Cardiac septum (tissue), 1 donor: ENCODE measurements around the gene HPS1. TPM values are rescaled to one million over a fixed set of nuclear protein-coding genes. Genes with fewer than 3 reads are reported as not detected.
A peak's percentile ranks its signal among the peaks of the same experiment; 100 is the strongest.

Experiments
- DNase-seq: peaks from one replicate; pipeline ENCODE4 v3.0.0-alpha.2; 2020; ENCODE audit warnings: low spot score
- intact Hi-C: fragments of 100-400 bp; cut with DNase I; formaldehyde crosslinking; loops from one replicate; pipeline ENCODE4 v1.14.0; 2022
- microRNA-seq: library from miRNA; unstranded; fragments of <30 nt; microRNA quantifications from one replicate; pipeline ENCODE4 v1.2.0, GENCODE V29; 2020
- total RNA-seq: library from RNA; stranded (reverse); fragmentation: NEBNext Ultra II Directional; extraction: Animal tissue kit (Norgen Biotek cat#: 25700); gene quantifications from one replicate; pipeline ENCODE4 v1.2.1, GENCODE V29; 2021
- donor health status: DM: no; HTN: no; CAD: no.

The HPS1 gene
- total RNA-seq, 1 donor from 2014 or later = 34.8 TPM

DNA sequence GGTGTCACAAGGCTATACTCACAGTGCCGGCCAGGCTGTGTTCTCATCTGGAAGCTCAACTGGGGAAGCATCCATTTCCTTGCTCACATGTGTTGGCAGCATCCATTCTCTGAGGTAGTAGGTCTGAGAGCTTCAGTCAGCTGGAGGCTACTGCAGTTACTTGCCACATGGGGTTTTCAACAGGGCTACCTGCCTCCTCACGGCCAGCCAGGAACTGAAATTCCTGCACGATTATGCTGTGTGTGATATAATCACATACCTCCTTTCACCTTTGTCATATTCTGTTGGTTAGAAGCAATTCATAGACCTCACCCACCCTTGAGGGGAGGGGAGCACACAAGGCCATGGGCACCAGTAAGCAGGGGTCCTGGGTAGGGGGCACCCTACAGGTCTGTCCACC lies 69.2 kb downstream of the HPS1 start:
- intact Hi-C loops = no loop called here

DNA sequence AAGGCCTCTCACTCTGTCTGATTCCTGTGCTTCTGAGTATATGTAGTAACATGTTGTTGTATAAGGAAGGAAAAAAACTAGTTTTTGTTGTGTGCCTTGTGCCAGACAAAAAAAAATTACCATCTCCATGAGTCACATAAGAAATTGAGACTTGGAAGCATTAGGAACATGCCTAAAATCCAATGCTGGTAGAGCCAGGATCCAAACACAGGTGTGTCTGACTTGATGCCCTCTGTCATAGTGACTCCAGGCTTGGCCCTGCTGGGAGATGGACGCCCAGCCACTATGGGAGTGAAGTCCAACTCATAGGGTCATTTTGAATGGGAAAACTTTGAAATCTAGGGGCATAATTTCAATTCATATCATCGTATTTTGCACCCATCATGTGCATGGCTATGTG lies 69.7 kb downstream of the HPS1 start:
- DNase-seq = no peak
- intact Hi-C loops = no loop called here

More for the DNA sequence above, 69.2 kb downstream of the HPS1 start:
- DNase-seq = no peak

DNA sequence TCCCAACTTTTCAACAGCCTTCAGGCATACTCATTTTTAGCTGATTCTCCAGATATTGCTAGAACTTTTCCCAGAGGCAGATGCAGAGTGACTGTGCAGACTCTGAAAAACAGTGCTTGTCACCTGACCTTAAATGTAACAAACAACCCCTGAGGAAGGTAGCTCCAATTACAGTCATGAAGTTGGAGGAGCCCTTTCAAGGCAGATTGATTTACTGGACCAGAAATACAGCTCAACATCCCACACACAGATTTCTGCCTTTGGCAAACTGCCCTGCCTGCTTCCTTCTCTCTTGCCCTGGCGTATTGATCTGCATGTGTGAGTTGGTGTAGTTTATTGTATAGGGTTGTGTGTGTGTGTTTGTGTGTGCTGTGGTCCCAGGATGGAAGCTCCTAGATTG lies 70.2 kb downstream of the HPS1 start:
- DNase-seq = no peak
- intact Hi-C loops = no loop called here

DNA sequence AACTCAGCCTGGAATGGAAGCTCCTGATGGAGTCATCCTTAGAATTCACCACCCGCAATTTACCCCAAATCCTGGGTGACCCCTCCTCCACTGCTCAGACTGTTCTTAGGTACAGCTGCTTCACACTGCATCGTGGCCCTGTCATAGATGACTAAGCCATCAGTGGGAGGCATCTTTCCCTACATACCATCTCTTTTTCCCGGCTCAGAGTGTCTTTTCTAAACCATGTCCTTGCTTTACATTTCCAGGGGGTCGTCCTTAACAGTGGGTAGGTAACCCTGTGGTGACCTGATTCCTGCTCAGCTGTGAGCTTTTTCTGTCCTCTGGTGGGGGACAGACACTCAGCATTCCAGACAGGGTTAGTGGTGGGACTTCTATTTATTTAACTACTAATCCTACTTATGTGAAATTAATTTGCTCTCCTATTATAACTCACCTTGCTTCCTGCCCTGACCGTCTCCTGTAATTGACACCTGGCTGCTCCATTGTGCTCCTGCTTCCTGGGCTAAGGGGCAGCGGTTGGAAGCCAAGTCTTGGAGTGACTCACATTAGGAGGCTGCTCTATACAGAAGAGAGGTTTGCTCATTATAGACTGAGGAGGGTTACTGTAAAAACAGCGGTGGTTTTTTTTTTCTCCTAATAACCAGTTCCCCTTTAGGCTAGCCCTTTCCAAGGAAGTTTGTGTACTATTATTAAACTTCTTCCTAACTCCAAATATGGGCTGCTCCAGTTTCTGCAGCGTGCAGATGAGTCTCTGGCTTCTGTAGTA lies 72.3 kb downstream of the HPS1 start:
- no peak for DNase-seq
- intact Hi-C loops = no loop called here

DNA sequence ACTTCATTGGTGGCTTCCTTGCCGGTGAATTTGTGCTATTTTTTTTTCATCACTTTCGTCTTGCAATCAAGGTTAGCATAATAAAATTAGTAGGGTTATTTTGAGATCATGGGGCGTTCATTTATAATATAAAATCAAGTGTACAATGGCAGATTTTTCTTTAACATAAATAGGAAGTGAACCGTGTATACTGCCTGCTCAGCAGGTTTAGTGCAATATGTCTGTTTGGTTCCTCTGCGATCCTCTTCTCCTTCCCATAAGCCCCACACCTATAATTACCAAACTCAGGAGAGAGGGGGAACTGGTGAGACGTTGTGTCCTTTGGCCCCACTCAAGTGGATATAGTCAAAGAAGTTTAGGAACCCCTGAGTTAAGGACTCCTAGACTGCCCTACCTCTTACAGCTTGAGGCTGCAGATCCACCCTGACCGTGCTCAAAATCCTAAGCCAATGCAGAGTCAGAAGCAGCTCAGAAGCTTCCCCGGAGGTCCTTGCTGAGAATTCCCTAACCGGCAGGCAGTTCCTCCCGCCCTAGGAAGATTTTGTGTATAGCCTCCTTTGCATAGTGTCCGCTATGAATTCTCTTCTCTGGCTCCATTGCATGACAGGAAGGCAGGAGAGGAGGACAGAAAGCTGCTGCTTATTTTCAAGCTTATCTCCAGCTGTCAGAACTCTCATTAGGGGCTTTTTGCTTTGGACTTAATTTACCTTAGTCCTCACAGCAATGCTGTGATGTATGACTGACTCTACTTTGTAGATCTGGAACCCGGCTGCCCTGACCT lies 73.3 kb downstream of the HPS1 start:
- no peak for DNase-seq
- intact Hi-C loops = no loop called here

DNA sequence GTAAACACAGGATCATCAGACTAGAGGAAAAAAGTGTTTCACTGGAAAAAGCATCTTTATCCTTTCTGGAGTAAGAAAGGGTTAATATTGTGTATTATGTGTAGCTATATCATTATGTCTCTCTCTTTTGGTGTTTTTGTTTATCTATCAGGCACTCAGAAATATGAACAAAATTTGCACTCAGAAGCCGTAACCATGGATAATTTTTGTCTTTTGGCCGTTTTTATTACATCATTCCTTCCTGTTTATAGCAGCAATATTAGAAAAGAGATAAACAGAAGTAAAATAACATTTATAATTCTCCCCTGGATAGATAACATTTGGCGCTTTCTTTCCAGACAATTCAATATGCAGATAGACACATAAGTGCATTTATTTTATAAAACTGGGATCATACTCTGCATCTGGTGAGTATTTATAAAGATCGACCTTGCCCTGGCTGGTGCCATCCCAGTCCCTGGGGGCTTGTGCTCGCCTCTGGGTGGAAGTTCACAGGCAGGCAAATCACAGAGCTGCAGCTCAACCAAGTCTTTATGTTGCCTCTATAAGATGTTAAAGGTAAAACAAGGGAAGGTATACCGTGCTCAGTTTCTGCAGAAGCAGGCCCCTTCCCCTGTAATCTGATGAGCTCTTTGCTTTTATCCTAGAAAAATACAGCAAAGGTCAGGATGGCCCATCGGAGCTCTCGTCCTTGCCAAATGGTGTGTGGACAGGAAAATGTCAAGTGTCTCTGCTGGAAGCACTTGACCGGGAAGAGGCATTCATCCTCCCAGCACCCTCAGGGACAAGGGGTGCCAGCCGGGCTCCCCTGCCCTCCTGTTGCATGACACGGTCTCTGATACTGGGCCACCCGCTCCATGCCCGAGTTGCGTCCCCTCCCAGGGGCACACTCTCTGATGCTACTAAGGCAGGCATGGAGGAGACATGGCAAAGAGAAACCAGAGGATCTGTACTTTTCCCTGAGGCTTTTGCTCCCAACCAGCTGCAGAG lies 75.6 kb downstream of the HPS1 start:
- intact Hi-C loops = no loop called here
- DNase-seq = no peak

DNA sequence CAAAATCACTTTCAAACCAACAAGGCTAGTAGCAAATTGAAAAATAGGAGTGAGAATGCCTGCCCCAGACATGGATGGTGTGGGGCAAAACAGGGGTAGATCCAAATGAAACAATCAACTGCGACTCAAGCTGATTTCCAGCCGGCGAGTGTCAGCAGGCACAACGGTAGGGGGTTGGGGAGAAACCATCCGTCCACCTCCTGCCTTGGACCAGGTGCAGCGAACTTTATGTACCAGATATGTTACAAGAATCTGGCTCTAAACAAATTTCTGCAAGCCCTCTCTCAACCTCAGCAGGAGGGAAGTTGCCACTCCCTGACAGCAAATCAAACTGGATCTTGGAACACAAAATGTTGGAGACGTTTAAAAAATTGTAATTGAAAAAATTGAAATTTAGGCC lies 76.9 kb downstream of the HPS1 start:
- intact Hi-C loops = no loop called here
- DNase-seq = no peak

DNA sequence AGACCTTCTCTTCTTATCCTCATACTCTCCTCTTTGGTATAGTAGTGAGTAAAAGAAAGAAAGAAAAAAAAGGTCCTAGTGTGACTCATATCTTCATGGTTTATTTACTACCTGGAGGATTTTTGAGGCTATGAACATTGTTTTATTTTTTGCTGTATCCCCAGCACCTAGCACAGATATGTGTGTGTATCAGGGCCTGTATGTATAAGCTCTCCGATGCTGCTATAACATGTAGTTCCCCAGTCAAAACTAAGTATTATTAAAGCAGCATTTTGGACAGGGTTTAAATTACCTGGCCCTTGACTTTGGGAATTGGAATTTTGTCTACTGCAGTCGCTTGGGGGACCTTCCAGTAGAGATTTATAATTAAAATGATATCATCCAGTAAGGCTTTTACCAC lies 78.1 kb downstream of the HPS1 start:
- intact Hi-C loops = no loop called here
- DNase-seq = no peak

DNA sequence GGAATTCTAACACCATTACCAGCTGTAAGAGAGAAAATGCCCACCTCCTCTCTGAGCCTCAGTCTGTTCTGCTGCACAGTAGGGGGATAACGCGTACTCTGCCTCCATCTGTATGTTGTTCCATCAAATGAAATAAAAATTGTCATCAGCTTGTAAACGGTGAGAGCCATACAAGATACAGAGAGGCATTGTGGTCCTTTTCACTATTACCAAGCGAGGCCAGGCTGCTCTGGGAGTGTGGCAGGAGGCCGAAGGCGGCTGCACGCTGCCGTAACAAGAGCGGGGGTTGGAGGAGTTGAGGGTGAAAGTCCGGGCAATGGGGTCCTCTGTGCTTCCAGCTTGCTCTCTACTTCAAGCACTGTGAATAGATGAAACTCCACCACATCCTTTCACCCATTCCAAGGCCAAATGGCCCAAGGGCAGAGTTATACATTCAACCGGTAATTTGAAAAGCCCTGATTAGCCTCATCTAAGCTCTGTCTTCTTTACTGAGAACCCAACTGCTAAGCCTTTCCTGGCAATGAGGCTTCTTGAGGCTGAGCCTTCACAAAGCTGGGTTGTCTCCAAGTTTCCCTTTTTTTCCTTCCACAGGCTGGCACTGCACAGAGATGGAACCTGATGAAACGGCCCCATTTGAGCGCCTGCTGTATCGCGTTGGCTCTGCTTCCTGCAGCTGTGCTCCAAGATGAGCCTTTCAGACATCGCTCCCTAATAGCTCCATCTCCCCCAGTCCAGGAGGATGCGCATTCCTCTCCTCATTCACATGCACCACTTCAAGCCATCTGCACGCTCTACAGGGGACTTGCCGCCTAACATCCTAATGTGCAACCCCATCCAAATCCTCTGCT lies 78.9 kb downstream of the HPS1 start:
- DNase-seq = no peak
- intact Hi-C loops = no loop called here

Small RNA genes lying within 50 kb of the gene (microRNA-seq; reads per million reads assigned to microRNA genes)
- 157 reads per million, percentile 62 among the genes with 10 or more reads in this experiment for gene MIR1287
- gene MIR4685 = not detected

Other genes starting within 250 kb of the HPS1 start
- 17.9 TPM for gene LOXL4, start 178.7 kb downstream of the HPS1 start, total RNA-seq
- 11.7 TPM for gene PYROXD2, start 31.8 kb downstream of the HPS1 start, total RNA-seq